ENCODE measurements around the gene NCK2.

GRCh38 chr2:105723431-105723830 is 21.3 kb upstream of the NCK2 start:
- no peak for TF ChIP-seq CTCF (IDR thresholded peaks at IDR 0.05 in 2 of 3, conservative IDR thresholded peaks at IDR 0.05 in 1 of 3; ENCODE audit: borderline replicate concordance in 1 of 3, insufficient read depth in 1 of 3, low read depth in 2 of 3, low read length in 2 of 3)
- TF ChIP-seq MAX (IDR thresholded peaks at IDR 0.05), result no peak
- no peak for TF ChIP-seq TCF7L2 (IDR thresholded peaks at IDR 0.05; ENCODE audit: borderline replicate concordance, extremely low read depth, insufficient read depth, insufficient read length)
- no peak for TF ChIP-seq POLR2A (IDR thresholded peaks at IDR 0.05; ENCODE audit: borderline replicate concordance, extremely low read depth, insufficient read depth, insufficient read length)
- TF ChIP-seq REST (IDR thresholded peaks at IDR 0.05; ENCODE audit: low read depth), result no peak
- no peak for TF ChIP-seq EZH2 (IDR thresholded peaks at IDR 0.05)
- TF ChIP-seq SRF (IDR thresholded peaks at IDR 0.05; ENCODE audit: low read depth), result no peak
- no peak for TF ChIP-seq ZFX (IDR thresholded peaks at IDR 0.05)
- no peak for TF ChIP-seq YY1 (IDR thresholded peaks at IDR 0.05; ENCODE audit: extremely low read depth, insufficient replicate concordance, low read depth, low read length)
- no peak for TF ChIP-seq EZH2phosphoT487 (IDR thresholded peaks at IDR 0.05; ENCODE audit: borderline replicate concordance)
- no peak for TF ChIP-seq EGR1 (IDR thresholded peaks at IDR 0.05; ENCODE audit: low read depth)
- no peak for TF ChIP-seq JUND (IDR thresholded peaks at IDR 0.05)
